Kidney (tissue), 14 donors: ENCODE data around the gene MITF. TPM values are rescaled to one million over a fixed set of nuclear protein-coding genes. Genes with fewer than 3 reads are reported as not detected.

Source experiments
- DNase-seq, 5 donors: peaks; one replicate each; pipeline ENCODE4 v3.0.0-alpha.2; 2013 to 2020
- FAIRE-seq: peaks from 2 replicates; lab custom pipeline; 2012; peaks lifted over from hg19 to GRCh38; lab: Jason Lieb, UNC
- H3K27ac ChIP-seq, 2 donors: one replicate each; pipeline ENCODE4 v1.7.0; 2013; ENCODE audit warnings: low read depth in 2 of 2, low read length in 2 of 2, inconsistent platforms in 1 of 2
- H3K27me3 ChIP-seq: one replicate; pipeline ENCODE4 v1.7.1; 2013; ENCODE audit warnings: low read length, inconsistent platforms; ENCODE audit not compliant: control insufficient read depth, insufficient read depth
- H3K36me3 ChIP-seq, 3 donors: one replicate each; pipeline versions ENCODE4 v1.7.0 to v1.7.1; 2013; ENCODE audit warnings: low read length in 3 of 3, control low read depth in 1 of 3, inconsistent platforms in 1 of 3; ENCODE audit not compliant: insufficient read depth in 3 of 3, control insufficient read depth in 2 of 3
- H3K4me1 ChIP-seq, 3 donors: one replicate each; pipeline versions ENCODE4 v1.7.0 to v1.7.1; 2013; ENCODE audit warnings: low read length in 3 of 3, inconsistent platforms in 1 of 3, low read depth in 1 of 3; ENCODE audit not compliant: control insufficient read depth in 2 of 3, insufficient read depth in 2 of 3
- H3K4me3 ChIP-seq, 3 donors: one replicate each; pipeline versions ENCODE4 v1.7.0 to v1.8.1; 2013; ENCODE audit warnings: low read length in 3 of 3, control low read depth in 1 of 3, inconsistent platforms in 1 of 3
- H3K9ac ChIP-seq, 3 donors: one replicate each; pipeline versions ENCODE4 v1.7.0 to v1.7.1; 2013; ENCODE audit warnings: low read length in 3 of 3, control low read depth in 1 of 3, inconsistent platforms in 1 of 3
- H3K9me3 ChIP-seq, 3 donors: one replicate each; pipeline versions ENCODE4 v1.7.0 to v1.7.1; 2013; ENCODE audit warnings: low read length in 3 of 3, control low read depth in 1 of 3, inconsistent platforms in 1 of 3; ENCODE audit not compliant: control insufficient read depth in 2 of 3, insufficient read depth in 1 of 3
- CTCF ChIP-seq: IDR thresholded peaks from 3 replicates; pipeline ENCODE4 v1.5.1; 2012; ENCODE audit warnings: mild to moderate bottlenecking, moderate library complexity, borderline replicate concordance; ENCODE audit not compliant: insufficient read depth; ENCODE audit errors: extremely low read depth
- intact Hi-C: fragments of 100-400 bp; cut with DNase I; formaldehyde crosslinking; loops from one replicate; pipeline ENCODE4 v1.11.1; 2022
- polyA plus RNA-seq: library from polyadenylated mRNA; stranded (reverse); fragments of 350-450 nt; fragmentation: Illumina TruSeq; extraction: RNeasy Lipid Tissue Mini Kit (QIAGEN cat#74804); gene quantifications from one replicate; pipeline ENCODE4 v1.2.3, GENCODE V29; 2014; ENCODE audit warnings: low read depth, low replicate concordance; ENCODE audit not compliant: insufficient read depth
- total RNA-seq: library from RNA; stranded (reverse); fragmentation: NEBNext Ultra II Directional; extraction: Animal tissue kit (Norgen Biotek cat#: 25700); gene quantifications from one replicate; pipeline ENCODE4 v1.2.1, GENCODE V29; 2021
- donor health status: control.
- donor health status: control.
- donor health status: control.
- donor health status: control.
- donor health status: control.
- donor health status: DM: yes; HTN: yes; CAD: no.
- donor health status: Normal renal cell carcinoma (clear cell type).

MITF gene
- total and polyA plus RNA-seq, 2 donors from 2014 or later = 14.1 to 52.6 TPM

- H3K9me3 ChIP-seq = no peaks in the 10 kb centered on the region
- H3K4me1 ChIP-seq = peaks cover 0 to 6% (median 5%) of the 10 kb centered on the region in 3 donors
- no peak for DNase-seq
- H3K9ac ChIP-seq = no peak overlapping the region
- FAIRE-seq = peak; percentile 53
- no peaks in the 10 kb centered on the region for H3K27me3 ChIP-seq
- no peak overlapping the region for H3K4me3 ChIP-seq
- no peak for TF ChIP-seq CTCF
- no peaks in the 10 kb centered on the region for H3K36me3 ChIP-seq
- intact Hi-C loops = no loop called here
- H3K27ac ChIP-seq = no peak overlapping the region
Observed at GRCh38 chr3:69776920-69777581, 37.8 kb downstream of the MITF start.

DNA sequence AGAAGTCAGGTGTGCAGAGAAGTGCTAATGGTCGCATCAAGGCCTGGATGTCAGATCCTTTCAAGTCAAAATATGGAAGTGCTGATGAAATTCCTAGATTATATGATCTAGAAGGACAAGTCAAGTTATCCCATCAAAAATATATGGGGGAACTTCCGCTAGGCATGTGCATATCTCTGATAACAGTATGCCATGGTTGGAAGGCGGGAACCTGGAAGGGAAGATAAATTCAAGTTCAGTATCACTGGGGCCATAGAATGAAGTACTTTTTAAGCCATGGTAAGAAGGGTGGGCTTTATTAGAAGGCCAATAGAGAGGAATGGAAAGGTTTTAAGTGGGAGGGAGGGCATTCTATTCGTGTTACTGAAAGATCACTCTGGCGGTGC lies 38.3 kb downstream of the MITF start:
- H3K36me3 ChIP-seq = no peaks in the 10 kb centered on the region
- FAIRE-seq = no peak
- H3K4me3 ChIP-seq = no peak overlapping the region
- TF ChIP-seq CTCF = no peak
- intact Hi-C loops = no loop called here
- H3K4me1 ChIP-seq = peaks cover 0 to 4% (median 0%) of the 10 kb centered on the region in 3 donors
- H3K9ac ChIP-seq = no peak overlapping the region
- H3K9me3 ChIP-seq = no peaks in the 10 kb centered on the region
- no peak for DNase-seq
- H3K27ac ChIP-seq = no peak overlapping the region
- H3K27me3 ChIP-seq = no peaks in the 10 kb centered on the region

- intact Hi-C loops = no loop called here
- Histone ChIP-seq H3K27ac (no peak overlapping the region), H3K4me3 (no peak overlapping the region), H3K9me3 (no peaks in the 10 kb centered on the region), H3K36me3 (no peaks in the 10 kb centered on the region), H3K9ac (no peak overlapping the region), H3K4me1 (peaks cover 0 to 19% (median 13%) of the 10 kb centered on the region in 3 donors), H3K27me3 (no peaks in the 10 kb centered on the region)
- TF ChIP-seq CTCF = no peak
- no peak for FAIRE-seq
- no peak for DNase-seq
Observed at GRCh38 chr3:69781593-69781992, 42.3 kb downstream of the MITF start.

DNA sequence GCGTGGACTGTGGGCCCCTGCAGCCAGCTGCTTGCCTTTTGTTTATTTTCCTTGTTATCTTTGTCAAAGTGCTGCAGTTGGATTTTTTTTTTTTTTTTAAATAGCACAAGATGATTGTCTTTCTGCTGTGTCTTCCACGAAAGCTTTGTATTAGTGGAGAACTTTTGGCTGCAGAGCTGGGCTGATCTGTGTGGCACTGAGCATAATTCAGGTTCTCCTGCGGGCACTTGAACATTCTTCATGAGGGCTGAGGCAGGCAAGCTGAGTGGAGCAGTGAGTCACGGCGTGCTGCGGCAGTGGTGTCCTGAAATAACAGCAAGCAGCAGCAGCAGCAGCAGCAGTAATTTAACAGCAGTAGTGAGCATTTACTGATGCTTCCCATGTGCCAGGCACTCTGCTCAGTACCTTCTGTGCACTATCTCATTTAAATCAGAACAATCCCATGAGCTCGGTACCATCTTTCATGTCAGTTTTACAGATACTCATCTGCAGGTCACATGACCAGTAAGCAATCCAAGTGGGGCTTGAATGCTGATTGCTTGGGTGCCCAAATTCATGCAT lies 45.8 kb downstream of the MITF start:
- intact Hi-C loops = no loop called here
- Histone ChIP-seq H3K4me3 (no peak overlapping the region), H3K4me1 (peaks cover 0 to 31% (median 21%) of the 10 kb centered on the region in 3 donors), H3K9ac (no peak overlapping the region), H3K36me3 (no peaks in the 10 kb centered on the region), H3K27me3 (no peaks in the 10 kb centered on the region), H3K27ac (no peak overlapping the region), H3K9me3 (no peaks in the 10 kb centered on the region)
- DNase-seq = peak in 1 of 5 donors; percentile 84
- TF ChIP-seq CTCF = no peak
- FAIRE-seq = no peak
